ENCODE data around the gene KCTD5.
A peak's percentile ranks its signal among the peaks of the same experiment; 100 is the strongest.

KCTD5 gene

DNA sequence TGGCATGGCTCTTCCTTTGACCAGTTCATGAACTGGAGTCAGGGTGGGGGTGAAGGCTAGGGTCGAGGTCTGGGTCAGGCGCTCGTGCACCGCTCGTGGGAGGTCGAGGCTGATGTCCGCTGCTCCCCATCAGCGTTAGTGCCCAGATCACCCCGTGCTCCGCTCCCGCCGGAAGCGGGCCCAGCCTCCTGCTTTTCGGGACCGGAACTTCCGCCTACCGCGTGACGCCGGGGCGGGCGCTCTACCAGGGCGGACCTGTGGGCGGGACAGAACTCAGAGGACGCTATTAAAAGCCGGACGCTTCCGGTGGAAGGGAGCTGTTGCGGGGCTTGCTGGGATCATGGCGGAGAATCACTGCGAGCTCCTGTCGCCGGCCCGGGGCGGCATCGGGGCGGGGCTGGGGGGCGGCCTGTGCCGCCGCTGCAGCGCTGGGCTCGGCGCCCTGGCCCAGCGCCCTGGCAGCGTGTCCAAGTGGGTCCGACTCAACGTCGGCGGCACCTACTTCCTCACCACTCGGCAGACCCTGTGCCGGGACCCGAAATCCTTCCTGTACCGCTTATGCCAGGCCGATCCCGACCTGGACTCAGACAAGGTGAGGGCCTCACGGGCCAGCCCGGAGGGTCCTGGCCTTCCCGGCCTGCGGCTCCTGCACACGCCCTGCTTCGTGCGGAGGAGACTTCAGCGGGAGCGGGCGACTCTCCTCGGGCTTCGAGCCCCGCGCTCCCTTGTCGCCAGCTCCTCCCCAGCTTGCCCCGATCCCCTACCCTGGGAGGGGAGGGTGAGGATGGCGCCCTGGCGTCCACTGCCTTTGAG lies at the start of gene KCTD5 (continued):
- TF ChIP-seq, protein P1, sequence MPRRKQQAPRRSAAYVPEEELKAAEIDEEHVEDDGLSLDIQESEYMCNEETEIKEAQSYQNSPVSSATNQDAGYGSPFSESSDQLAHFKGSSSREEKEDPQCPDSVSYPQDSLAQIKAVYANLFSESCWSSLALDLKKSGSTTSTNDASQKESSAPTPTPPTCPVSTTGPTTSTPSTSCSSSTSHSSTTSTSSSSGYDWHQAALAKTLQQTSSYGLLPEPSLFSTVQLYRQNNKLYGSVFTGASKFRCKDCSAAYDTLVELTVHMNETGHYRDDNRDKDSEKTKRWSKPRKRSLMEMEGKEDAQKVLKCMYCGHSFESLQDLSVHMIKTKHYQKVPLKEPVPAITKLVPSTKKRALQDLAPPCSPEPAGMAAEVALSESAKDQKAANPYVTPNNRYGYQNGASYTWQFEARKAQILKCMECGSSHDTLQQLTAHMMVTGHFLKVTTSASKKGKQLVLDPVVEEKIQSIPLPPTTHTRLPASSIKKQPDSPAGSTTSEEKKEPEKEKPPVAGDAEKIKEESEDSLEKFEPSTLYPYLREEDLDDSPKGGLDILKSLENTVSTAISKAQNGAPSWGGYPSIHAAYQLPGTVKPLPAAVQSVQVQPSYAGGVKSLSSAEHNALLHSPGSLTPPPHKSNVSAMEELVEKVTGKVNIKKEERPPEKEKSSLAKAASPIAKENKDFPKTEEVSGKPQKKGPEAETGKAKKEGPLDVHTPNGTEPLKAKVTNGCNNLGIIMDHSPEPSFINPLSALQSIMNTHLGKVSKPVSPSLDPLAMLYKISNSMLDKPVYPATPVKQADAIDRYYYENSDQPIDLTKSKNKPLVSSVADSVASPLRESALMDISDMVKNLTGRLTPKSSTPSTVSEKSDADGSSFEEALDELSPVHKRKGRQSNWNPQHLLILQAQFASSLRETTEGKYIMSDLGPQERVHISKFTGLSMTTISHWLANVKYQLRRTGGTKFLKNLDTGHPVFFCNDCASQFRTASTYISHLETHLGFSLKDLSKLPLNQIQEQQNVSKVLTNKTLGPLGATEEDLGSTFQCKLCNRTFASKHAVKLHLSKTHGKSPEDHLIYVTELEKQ (tag by site-specific recombination; IDR thresholded peaks at IDR 0.05; ENCODE audit: borderline replicate concordance), result no peak; the same call in 1 of the 2 replicates
- TF ChIP-seq ZNF423 (tag by site-specific recombination; IDR thresholded peaks at IDR 0.05), result no peak
- TF ChIP-seq ZNF211 (tag by site-specific recombination; IDR thresholded peaks at IDR 0.05; ENCODE audit: low read depth), result no peak
- no peak for TF ChIP-seq ZNF544 (tag by site-specific recombination; IDR thresholded peaks at IDR 0.05)
- TF ChIP-seq ZNF37A (tag by site-specific recombination; IDR thresholded peaks at IDR 0.05), result no peak
- peak; percentile 42; the same call in 1 of the 2 replicates for TF ChIP-seq GLIS2 (tag by site-specific recombination; IDR thresholded peaks at IDR 0.05)
- no peak for TF ChIP-seq ZNF621 (tag by site-specific recombination; IDR thresholded peaks at IDR 0.05)
- TF ChIP-seq, protein P2, sequence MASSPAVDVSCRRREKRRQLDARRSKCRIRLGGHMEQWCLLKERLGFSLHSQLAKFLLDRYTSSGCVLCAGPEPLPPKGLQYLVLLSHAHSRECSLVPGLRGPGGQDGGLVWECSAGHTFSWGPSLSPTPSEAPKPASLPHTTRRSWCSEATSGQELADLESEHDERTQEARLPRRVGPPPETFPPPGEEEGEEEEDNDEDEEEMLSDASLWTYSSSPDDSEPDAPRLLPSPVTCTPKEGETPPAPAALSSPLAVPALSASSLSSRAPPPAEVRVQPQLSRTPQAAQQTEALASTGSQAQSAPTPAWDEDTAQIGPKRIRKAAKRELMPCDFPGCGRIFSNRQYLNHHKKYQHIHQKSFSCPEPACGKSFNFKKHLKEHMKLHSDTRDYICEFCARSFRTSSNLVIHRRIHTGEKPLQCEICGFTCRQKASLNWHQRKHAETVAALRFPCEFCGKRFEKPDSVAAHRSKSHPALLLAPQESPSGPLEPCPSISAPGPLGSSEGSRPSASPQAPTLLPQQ (tag by site-specific recombination; IDR thresholded peaks at IDR 0.05), result peak; percentile 96
- peak; percentile 81 for TF ChIP-seq SCRT2 (tag by site-specific recombination; IDR thresholded peaks at IDR 0.05)
- TF ChIP-seq, protein P3, sequence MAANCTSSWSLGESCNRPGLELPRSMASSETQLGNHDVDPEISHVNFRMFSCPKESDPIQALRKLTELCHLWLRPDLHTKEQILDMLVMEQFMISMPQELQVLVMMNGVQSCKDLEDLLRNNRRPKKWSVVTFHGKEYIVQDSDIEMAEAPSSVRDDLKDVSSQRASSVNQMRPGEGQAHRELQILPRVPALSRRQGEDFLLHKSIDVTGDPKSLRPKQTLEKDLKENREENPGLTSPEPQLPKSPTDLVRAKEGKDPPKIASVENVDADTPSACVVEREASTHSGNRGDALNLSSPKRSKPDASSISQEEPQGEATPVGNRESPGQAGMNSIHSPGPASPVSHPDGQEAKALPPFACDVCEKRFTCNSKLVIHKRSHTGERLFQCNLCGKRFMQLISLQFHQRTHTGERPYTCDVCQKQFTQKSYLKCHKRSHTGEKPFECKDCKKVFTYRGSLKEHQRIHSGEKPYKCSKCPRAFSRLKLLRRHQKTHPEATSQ (tag by site-specific recombination; IDR thresholded peaks at IDR 0.05), result peak; percentile 95; the same call in 1 of the 2 replicates
- TF ChIP-seq, protein P4, sequence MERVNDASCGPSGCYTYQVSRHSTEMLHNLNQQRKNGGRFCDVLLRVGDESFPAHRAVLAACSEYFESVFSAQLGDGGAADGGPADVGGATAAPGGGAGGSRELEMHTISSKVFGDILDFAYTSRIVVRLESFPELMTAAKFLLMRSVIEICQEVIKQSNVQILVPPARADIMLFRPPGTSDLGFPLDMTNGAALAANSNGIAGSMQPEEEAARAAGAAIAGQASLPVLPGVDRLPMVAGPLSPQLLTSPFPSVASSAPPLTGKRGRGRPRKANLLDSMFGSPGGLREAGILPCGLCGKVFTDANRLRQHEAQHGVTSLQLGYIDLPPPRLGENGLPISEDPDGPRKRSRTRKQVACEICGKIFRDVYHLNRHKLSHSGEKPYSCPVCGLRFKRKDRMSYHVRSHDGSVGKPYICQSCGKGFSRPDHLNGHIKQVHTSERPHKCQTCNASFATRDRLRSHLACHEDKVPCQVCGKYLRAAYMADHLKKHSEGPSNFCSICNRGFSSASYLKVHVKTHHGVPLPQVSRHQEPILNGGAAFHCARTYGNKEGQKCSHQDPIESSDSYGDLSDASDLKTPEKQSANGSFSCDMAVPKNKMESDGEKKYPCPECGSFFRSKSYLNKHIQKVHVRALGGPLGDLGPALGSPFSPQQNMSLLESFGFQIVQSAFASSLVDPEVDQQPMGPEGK (tag by site-specific recombination; IDR thresholded peaks at IDR 0.05), result peak; percentile 71; the same call in 1 of the 2 replicates
- TF ChIP-seq, protein P5, sequence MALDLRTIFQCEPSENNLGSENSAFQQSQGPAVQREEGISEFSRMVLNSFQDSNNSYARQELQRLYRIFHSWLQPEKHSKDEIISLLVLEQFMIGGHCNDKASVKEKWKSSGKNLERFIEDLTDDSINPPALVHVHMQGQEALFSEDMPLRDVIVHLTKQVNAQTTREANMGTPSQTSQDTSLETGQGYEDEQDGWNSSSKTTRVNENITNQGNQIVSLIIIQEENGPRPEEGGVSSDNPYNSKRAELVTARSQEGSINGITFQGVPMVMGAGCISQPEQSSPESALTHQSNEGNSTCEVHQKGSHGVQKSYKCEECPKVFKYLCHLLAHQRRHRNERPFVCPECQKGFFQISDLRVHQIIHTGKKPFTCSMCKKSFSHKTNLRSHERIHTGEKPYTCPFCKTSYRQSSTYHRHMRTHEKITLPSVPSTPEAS (tag by site-specific recombination; IDR thresholded peaks at IDR 0.05), result peak; percentile 60
- no peak; the same call in 1 of the 2 replicates for TF ChIP-seq ZNF350 (tag by site-specific recombination; IDR thresholded peaks at IDR 0.05)
- TF ChIP-seq, protein P6, sequence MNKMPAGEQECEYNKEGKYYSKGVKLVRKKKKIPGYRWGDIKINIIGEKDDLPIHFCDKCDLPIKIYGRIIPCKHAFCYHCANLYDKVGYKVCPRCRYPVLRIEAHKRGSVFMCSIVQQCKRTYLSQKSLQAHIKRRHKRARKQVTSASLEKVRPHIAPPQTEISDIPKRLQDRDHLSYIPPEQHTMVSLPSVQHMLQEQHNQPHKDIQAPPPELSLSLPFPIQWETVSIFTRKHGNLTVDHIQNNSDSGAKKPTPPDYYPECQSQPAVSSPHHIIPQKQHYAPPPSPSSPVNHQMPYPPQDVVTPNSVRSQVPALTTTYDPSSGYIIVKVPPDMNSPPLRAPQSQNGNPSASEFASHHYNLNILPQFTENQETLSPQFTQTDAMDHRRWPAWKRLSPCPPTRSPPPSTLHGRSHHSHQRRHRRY (tag by site-specific recombination; IDR thresholded peaks at IDR 0.05), result no peak
- TF ChIP-seq, protein P7, sequence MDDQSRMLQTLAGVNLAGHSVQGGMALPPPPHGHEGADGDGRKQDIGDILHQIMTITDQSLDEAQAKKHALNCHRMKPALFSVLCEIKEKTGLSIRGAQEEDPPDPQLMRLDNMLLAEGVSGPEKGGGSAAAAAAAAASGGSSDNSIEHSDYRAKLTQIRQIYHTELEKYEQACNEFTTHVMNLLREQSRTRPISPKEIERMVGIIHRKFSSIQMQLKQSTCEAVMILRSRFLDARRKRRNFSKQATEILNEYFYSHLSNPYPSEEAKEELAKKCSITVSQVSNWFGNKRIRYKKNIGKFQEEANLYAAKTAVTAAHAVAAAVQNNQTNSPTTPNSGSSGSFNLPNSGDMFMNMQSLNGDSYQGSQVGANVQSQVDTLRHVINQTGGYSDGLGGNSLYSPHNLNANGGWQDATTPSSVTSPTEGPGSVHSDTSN (CRISPR knock-in tag; IDR thresholded peaks at IDR 0.05), result no peak; the same call in 1 of the 2 replicates
- TF ChIP-seq ZNF776 (tag by site-specific recombination; IDR thresholded peaks at IDR 0.05; ENCODE audit: borderline replicate concordance), result no peak
- TF ChIP-seq HOXA7 (CRISPR knock-in tag; IDR thresholded peaks at IDR 0.05; ENCODE audit: borderline replicate concordance), result no peak
- no peak for TF ChIP-seq ZNF221 (tag by site-specific recombination; IDR thresholded peaks at IDR 0.05; ENCODE audit: borderline replicate concordance)
- TF ChIP-seq ZNF248 (tag by site-specific recombination; IDR thresholded peaks at IDR 0.05), result no peak
- peak; percentile 57; the same call in 1 of the 2 replicates for TF ChIP-seq ZNF843 (tag by site-specific recombination; IDR thresholded peaks at IDR 0.05)
- TF ChIP-seq KLF7 (tag by site-specific recombination; IDR thresholded peaks at IDR 0.05; ENCODE audit: borderline replicate concordance), result peak; percentile 93
- TF ChIP-seq, protein P8, sequence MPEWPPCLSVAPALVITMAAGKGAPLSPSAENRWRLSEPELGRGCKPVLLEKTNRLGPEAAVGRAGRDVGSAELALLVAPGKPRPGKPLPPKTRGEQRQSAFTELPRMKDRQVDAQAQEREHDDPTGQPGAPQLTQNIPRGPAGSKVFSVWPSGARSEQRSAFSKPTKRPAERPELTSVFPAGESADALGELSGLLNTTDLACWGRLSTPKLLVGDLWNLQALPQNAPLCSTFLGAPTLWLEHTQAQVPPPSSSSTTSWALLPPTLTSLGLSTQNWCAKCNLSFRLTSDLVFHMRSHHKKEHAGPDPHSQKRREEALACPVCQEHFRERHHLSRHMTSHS (tag by site-specific recombination; IDR thresholded peaks at IDR 0.05), result no peak
- TF ChIP-seq, protein P9, sequence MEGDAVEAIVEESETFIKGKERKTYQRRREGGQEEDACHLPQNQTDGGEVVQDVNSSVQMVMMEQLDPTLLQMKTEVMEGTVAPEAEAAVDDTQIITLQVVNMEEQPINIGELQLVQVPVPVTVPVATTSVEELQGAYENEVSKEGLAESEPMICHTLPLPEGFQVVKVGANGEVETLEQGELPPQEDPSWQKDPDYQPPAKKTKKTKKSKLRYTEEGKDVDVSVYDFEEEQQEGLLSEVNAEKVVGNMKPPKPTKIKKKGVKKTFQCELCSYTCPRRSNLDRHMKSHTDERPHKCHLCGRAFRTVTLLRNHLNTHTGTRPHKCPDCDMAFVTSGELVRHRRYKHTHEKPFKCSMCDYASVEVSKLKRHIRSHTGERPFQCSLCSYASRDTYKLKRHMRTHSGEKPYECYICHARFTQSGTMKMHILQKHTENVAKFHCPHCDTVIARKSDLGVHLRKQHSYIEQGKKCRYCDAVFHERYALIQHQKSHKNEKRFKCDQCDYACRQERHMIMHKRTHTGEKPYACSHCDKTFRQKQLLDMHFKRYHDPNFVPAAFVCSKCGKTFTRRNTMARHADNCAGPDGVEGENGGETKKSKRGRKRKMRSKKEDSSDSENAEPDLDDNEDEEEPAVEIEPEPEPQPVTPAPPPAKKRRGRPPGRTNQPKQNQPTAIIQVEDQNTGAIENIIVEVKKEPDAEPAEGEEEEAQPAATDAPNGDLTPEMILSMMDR (tag by site-specific recombination; IDR thresholded peaks at IDR 0.05), result no peak
